GM12878 (cell line): ENCODE measurements around the gene MFSD12. TPM values are rescaled to one million over a fixed set of nuclear protein-coding genes. Genes with fewer than 3 reads are reported as not detected.

Experiments used
- ATAC-seq: fragments of 200-7000 bp; cut with Tn5 transposase; 3 replicates; pipeline ENCODE4 v1.9.1; 2020; ENCODE audit warnings: mild to moderate bottlenecking, moderate library complexity
- BruUV-seq: library from RNA; stranded (reverse); fragments of 400-500 nt; replicated peaks from 2 replicates; lab custom pipeline; 2021; lab: Mats Ljungman, UMichigan
- CTCF ChIA-PET: fragments of 300-600 bp; sonication (Branson Sonifier 250); formaldehyde crosslinking; extraction: SDS; loops from one replicate; lab custom pipeline; 2021; ENCODE audit warnings: inconsistent platforms; lab: Yijun Ruan, JAX
- POLR2A ChIA-PET: fragments of 350-600 bp; formaldehyde crosslinking; extraction: SDS; loops from one replicate; lab custom pipeline; 2021; ENCODE audit warnings: inconsistent platforms; lab: Charles Lee
- RAD21 ChIA-PET: fragments of 300-600 bp; sonication (Branson Sonifier 250); formaldehyde crosslinking; loops from one replicate; lab custom pipeline; 2023; ENCODE audit warnings: antibody characterized with exemption; ENCODE audit not compliant: unreplicated experiment; lab: Charles Lee
- SMC1A ChIA-PET: fragments of 300-600 bp; sonication (Branson Sonifier 250); formaldehyde crosslinking; loops from one replicate; lab custom pipeline; 2023; ENCODE audit not compliant: unreplicated experiment, uncharacterized antibody; lab: Charles Lee
- DNase-seq: peaks from one replicate; pipeline ENCODE4 v3.0.0-alpha.2; 2011; ENCODE audit warnings: low read depth, low spot score
- FAIRE-seq: peaks from 3 replicates; lab custom pipeline; 2011; peaks lifted over from hg19 to GRCh38; lab: Jason Lieb, UNC
- H2AFZ ChIP-seq: 2 replicates; pipeline ENCODE4 v1.6.0; 2011; ENCODE audit warnings: low read depth, low read length, control low read depth; ENCODE audit not compliant: control insufficient read depth
- H3K27ac ChIP-seq: 2 replicates; pipeline ENCODE4 v1.5.1; 2011; ENCODE audit warnings: control low read depth; ENCODE audit not compliant: control insufficient read depth, insufficient read depth
- H3K27me3 ChIP-seq, 2 experiments: replicated peaks in 1 of 2; 2 replicates each; pipeline versions ENCODE4 v1.6.0 to v1.6.1; 2011; ENCODE audit warnings: low read length in 1 of 2; ENCODE audit not compliant: control insufficient read depth in 2 of 2, insufficient read depth in 2 of 2
- H3K36me3 ChIP-seq, 2 experiments: 2 replicates each; pipeline ENCODE4 v1.5.1; 2011; ENCODE audit warnings: low read length in 1 of 2; ENCODE audit not compliant: control insufficient read depth in 2 of 2, insufficient read depth in 2 of 2
- H3K4me1 ChIP-seq: 2 replicates; pipeline ENCODE4 v1.6.1; 2011; ENCODE audit warnings: mild to moderate bottlenecking, low read length, moderate library complexity, mixed read lengths; ENCODE audit not compliant: control insufficient read depth, insufficient read depth
- H3K4me2 ChIP-seq: 2 replicates; pipeline ENCODE4 v1.6.0; 2011; ENCODE audit warnings: control low read depth; ENCODE audit not compliant: control insufficient read depth, insufficient read depth
- H3K4me3 ChIP-seq: fragments of 200-600 bp; sonication (generic); 2 replicates; pipeline ENCODE4 v1.5.1; 2016
- H3K79me2 ChIP-seq: 2 replicates; pipeline ENCODE4 v1.6.0; 2011; ENCODE audit warnings: low read length; ENCODE audit not compliant: control insufficient read depth, insufficient read depth
- H3K9ac ChIP-seq: 2 replicates; pipeline ENCODE4 v1.8.0; 2011; ENCODE audit warnings: low read length, control low read depth, mixed read lengths; ENCODE audit not compliant: control insufficient read depth, insufficient read depth
- H3K9me3 ChIP-seq: replicated peaks from 3 replicates; pipeline ENCODE4 v1.5.1; 2011; ENCODE audit warnings: mild to moderate bottlenecking, low read length; ENCODE audit not compliant: control insufficient read depth, insufficient read depth
- H4K20me1 ChIP-seq: 2 replicates; pipeline ENCODE4 v1.6.0; 2011; ENCODE audit not compliant: control insufficient read depth, insufficient read depth
- BRCA1 ChIP-seq: IDR thresholded peaks from 2 replicates; pipeline ENCODE4 v1.6.1; 2011; ENCODE audit warnings: low read depth, low read length, improper control_type of control experiment
- PAX5 ChIP-seq: IDR thresholded peaks from 2 replicates; pipeline ENCODE4 v1.6.1; 2011; ENCODE audit warnings: low read depth, low read length, borderline replicate concordance
- POLR2A ChIP-seq: IDR thresholded peaks from 2 replicates; pipeline ENCODE4 v1.6.1; 2011; ENCODE audit warnings: low read depth, mild to moderate bottlenecking, low read length
- TCF12 ChIP-seq: IDR thresholded peaks from 2 replicates; pipeline ENCODE4 v1.6.1; 2011; ENCODE audit warnings: low read depth, mild to moderate bottlenecking, low read length
- WGBS: methylation state at CpG from one replicate; pipeline ENCODE4 v1.1.6; 2016; ENCODE audit warnings: low lambda C conversion rate; ENCODE audit not compliant: insufficient replicate concordance, insufficient coverage; ENCODE audit errors: missing lambda C conversion rate; 5-methylcytosine and 5-hydroxymethylcytosine counted together
- in situ Hi-C: fragments of 300-500 bp; cut with MboI; formaldehyde crosslinking; loops from 9 replicates; pipeline ENCODE4 v1.14.3; 2018; ENCODE audit warnings: mixed read lengths
- intact Hi-C: fragments of 100-400 bp; cut with micrococcal nuclease; formaldehyde crosslinking; loops from one replicate; pipeline ENCODE4 v1.14.2; 2022; ENCODE audit not compliant: unreplicated experiment
- polyA plus RNA-seq, 11 experiments: library from polyadenylated mRNA; depleted of rRNA in 4 of 11; unstranded in 6 of 11; stranded (reverse) in 5 of 11; fragments of >200 nt; fragmentation: Nextera tagmentation in 4 of 11; fragmentation: Illumina TruSeq in 1 of 11; extraction: Ambion mirVana in 4 of 11; extraction: Trizol in 1 of 11; gene quantifications; 1 replicate in 1 of 11; 2 replicates in 10 of 11; pipeline versions ENCODE4 v1.2.1 to v1.2.3, GENCODE V29; 2011 to 2016; ENCODE audit warnings: inconsistent platforms in 2 of 11, missing spikeins in 2 of 11, low read depth in 1 of 11
- total RNA-seq, 4 experiments: library from RNA; depleted of rRNA in 3 of 4; stranded (reverse); fragments of >200 nt in 3 of 4; fragmentation: Illumina TruSeq in 1 of 4; extraction: Trizol in 1 of 4; gene quantifications; 2 replicates each; pipeline versions ENCODE4 v1.2.1 to v1.2.3, GENCODE V29; 2013 to 2021
- TF ChIP-seq, protein P1 (sequence below): fragments of 450-650 bp; formaldehyde crosslinking; IDR thresholded peaks from 2 replicates; pipeline ENCODE4 v1.4.0; 2020; ENCODE audit warnings: mild to moderate bottlenecking, moderate library complexity

MFSD12 gene
- total and polyA plus RNA-seq, 10 of the 15 experiments (the other 5 are each of a cell fraction or from before 2014, with no cell fraction given): 0.58 to 65.9 (median 16.8) TPM

DNA sequence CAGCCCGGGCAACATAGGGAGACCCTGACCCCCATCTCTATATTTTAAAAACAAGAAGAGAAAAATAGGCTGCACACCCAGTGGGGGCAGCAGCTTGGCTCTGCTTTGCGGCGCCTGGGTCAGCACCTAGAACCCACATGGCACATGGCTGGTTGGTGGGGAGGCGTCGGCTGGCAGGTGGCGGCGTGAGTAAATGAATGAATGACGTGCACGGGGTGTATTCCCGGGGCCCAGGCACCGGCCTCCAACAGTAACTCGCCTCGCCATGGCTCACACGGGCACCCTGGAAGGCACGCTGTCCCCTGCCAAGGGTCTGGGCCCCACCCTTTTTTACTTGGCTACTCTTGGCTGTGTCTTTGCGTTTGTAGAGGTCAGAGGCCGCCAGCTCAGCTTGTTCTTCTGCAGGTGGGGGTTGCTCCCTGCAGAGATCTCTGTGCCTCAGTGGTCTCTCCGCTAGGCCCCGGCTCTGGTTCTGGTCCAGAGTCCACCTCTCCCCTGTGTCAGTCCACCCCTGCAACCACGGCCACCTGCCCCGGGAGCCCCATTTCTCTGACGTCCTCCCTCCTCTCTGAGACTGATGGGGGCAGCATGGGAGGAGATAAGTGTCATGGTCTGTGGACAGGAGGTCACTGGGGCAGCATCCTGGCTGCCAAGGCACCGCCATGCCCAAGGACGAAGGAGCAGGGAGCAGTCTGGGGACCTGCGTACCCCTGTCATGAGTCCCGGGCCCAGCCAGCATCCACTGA is 45.7 kb downstream of the MFSD12 start:
- H2AFZ ChIP-seq: no peak overlapping the region
- H3K9me3 ChIP-seq: no peaks in the 10 kb centered on the region
- H3K36me3 ChIP-seq: peaks cover 0 to 1% of the 10 kb centered on the region in 2 experiments; a peak in 3 of 4 replicates
- H3K4me3 ChIP-seq: no peak overlapping the region
- H3K9ac ChIP-seq: no peak overlapping the region
- H3K27ac ChIP-seq: no peak overlapping the region
- no peak for TF ChIP-seq TCF12
- no peak for TF ChIP-seq BRCA1
- TF ChIP-seq PAX5: no peak
- TF ChIP-seq POLR2A: peak; percentile 29; the same call in 1 of the 2 replicates
- TF ChIP-seq, protein P1, sequence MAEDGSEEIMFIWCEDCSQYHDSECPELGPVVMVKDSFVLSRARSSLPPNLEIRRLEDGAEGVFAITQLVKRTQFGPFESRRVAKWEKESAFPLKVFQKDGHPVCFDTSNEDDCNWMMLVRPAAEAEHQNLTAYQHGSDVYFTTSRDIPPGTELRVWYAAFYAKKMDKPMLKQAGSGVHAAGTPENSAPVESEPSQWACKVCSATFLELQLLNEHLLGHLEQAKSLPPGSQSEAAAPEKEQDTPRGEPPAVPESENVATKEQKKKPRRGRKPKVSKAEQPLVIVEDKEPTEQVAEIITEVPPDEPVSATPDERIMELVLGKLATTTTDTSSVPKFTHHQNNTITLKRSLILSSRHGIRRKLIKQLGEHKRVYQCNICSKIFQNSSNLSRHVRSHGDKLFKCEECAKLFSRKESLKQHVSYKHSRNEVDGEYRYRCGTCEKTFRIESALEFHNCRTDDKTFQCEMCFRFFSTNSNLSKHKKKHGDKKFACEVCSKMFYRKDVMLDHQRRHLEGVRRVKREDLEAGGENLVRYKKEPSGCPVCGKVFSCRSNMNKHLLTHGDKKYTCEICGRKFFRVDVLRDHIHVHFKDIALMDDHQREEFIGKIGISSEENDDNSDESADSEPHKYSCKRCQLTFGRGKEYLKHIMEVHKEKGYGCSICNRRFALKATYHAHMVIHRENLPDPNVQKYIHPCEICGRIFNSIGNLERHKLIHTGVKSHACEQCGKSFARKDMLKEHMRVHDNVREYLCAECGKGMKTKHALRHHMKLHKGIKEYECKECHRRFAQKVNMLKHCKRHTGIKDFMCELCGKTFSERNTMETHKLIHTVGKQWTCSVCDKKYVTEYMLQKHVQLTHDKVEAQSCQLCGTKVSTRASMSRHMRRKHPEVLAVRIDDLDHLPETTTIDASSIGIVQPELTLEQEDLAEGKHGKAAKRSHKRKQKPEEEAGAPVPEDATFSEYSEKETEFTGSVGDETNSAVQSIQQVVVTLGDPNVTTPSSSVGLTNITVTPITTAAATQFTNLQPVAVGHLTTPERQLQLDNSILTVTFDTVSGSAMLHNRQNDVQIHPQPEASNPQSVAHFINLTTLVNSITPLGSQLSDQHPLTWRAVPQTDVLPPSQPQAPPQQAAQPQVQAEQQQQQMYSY (CRISPR knock-in tag): no peak
- CTCF ChIA-PET: no interaction called here
- H3K4me1 ChIP-seq: peaks cover 12% of the 10 kb centered on the region; the same call in 1 of the 2 replicates
- SMC1A ChIA-PET: no interaction called here
- H4K20me1 ChIP-seq: no peaks in the 10 kb centered on the region
- RAD21 ChIA-PET: no interaction called here
- no peak for FAIRE-seq
- H3K27me3 ChIP-seq: no peaks in the 10 kb centered on the region
- in situ Hi-C loops (no loop called here), intact Hi-C loops (no loop called here)
- H3K79me2 ChIP-seq: peaks cover 42% of the 10 kb centered on the region
- no peak for ATAC-seq
- POLR2A ChIA-PET: no interaction called here
- BruUV-seq: no TSS peak
- no peak for DNase-seq
- WGBS: 93% methylated on average over 26 of the region's 26 CpGs
- no peak overlapping the region for H3K4me2 ChIP-seq
